SK-N-SH (cell line): ENCODE results near the gene LMO7. TPM values are rescaled to one million over a fixed set of nuclear protein-coding genes. Genes with fewer than 3 reads are reported as not detected.

ENCODE experiments used
- CTCF ChIA-PET: fragments of 300-600, 350-600 bp; formaldehyde crosslinking; extraction: SDS; loops from one replicate; lab custom pipeline; 2021; lab: Yijun Ruan, JAX
- POLR2A ChIA-PET: fragments of 350-600 bp; sonication (Branson Sonifier 250); formaldehyde crosslinking; extraction: SDS; loops from one replicate; lab custom pipeline; 2020; ENCODE audit warnings: antibody characterized with exemption, inconsistent platforms; lab: Yijun Ruan, JAX
- DNase-seq: peaks from one replicate; pipeline ENCODE4 v3.0.0; 2012
- H2AFZ ChIP-seq: fragments of 200-600 bp; sonication (generic); 2 replicates; pipeline ENCODE4 v1.8.1; 2016; ENCODE audit warnings: antibody characterized with exemption, mild to moderate bottlenecking, low read depth
- H3F3A ChIP-seq: fragments of 200-600 bp; sonication (generic); replicated peaks from 2 replicates; pipeline ENCODE3; 2016; ENCODE audit warnings: antibody characterized with exemption, mild to moderate bottlenecking; ENCODE audit not compliant: insufficient read depth
- H3K27ac ChIP-seq, 2 experiments: fragments of 200-500 bp in 1 of 2; fragments of 200-600 bp in 1 of 2; sonication (Bioruptor generic) in 1 of 2; sonication (generic), shearing (Covaris generic) in 1 of 2; 2 replicates each; pipeline versions ENCODE4 v1.5.1 to v1.6.1; 2014 to 2016; ENCODE audit warnings: low read depth in 2 of 2, inconsistent platforms in 1 of 2, low read length in 1 of 2, mild to moderate bottlenecking in 1 of 2, mixed read lengths in 1 of 2
- H3K27me3 ChIP-seq: fragments of 200-600 bp; sonication (generic), shearing (Covaris generic); 2 replicates; pipeline ENCODE4 v1.6.1; 2016; ENCODE audit warnings: mixed run types; ENCODE audit not compliant: insufficient read depth
- H3K36me3 ChIP-seq, 2 experiments: fragments of 200-500 bp in 1 of 2; fragments of 200-600 bp in 1 of 2; sonication (Bioruptor generic) in 1 of 2; sonication (generic) in 1 of 2; replicated peaks in 1 of 2; 2 replicates each; pipeline versions ENCODE3 to v1.5.1; 2014 to 2016; ENCODE audit warnings: low read length in 1 of 2, mild to moderate bottlenecking in 1 of 2; ENCODE audit not compliant: insufficient read depth in 2 of 2, control insufficient read depth in 1 of 2
- H3K4me1 ChIP-seq, 2 experiments: fragments of 200-500 bp in 1 of 2; fragments of 200-600 bp in 1 of 2; sonication (Bioruptor generic) in 1 of 2; sonication (generic), shearing (Covaris generic) in 1 of 2; 2 replicates each; pipeline versions ENCODE4 v1.5.1 to v1.6.1; 2014 to 2016; ENCODE audit warnings: low read depth in 1 of 2, low read length in 1 of 2, mixed run types in 1 of 2; ENCODE audit not compliant: insufficient read depth in 2 of 2, control insufficient read depth in 1 of 2
- H3K4me2 ChIP-seq: fragments of 200-600 bp; sonication (generic), shearing (Covaris generic); 2 replicates; pipeline ENCODE4 v1.6.1; 2017; ENCODE audit warnings: mixed run types
- H3K4me3 ChIP-seq, 2 experiments: fragments of 200-500 bp in 1 of 2; fragments of 200-600 bp in 1 of 2; sonication (Bioruptor generic) in 1 of 2; sonication (generic), shearing (Covaris generic) in 1 of 2; 2 replicates each; pipeline versions ENCODE4 v1.5.1 to v1.8.1; 2014 to 2016; ENCODE audit warnings: low read depth in 2 of 2, inconsistent platforms in 1 of 2, low read length in 1 of 2, mild to moderate bottlenecking in 1 of 2, mixed read lengths in 1 of 2, moderate library complexity in 1 of 2
- H3K79me2 ChIP-seq: fragments of 200-600 bp; sonication (generic); 2 replicates; pipeline ENCODE4 v1.8.1; 2017; ENCODE audit warnings: mild to moderate bottlenecking; ENCODE audit not compliant: insufficient read depth
- H3K9ac ChIP-seq: fragments of 200-600 bp; sonication (generic); 2 replicates; pipeline ENCODE4 v1.6.1; 2017; ENCODE audit warnings: mixed run types
- H3K9me2 ChIP-seq: fragments of 200-600 bp; sonication (generic); 2 replicates; pipeline ENCODE4 v1.6.1; 2017; ENCODE audit warnings: mixed run types
- H3K9me3 ChIP-seq: fragments of 200-600 bp; sonication (generic); 2 replicates; pipeline ENCODE4 v1.6.1; 2017; ENCODE audit warnings: mixed run types, mild to moderate bottlenecking, moderate library complexity
- H4K20me1 ChIP-seq: fragments of 200-600 bp; sonication (generic); 2 replicates; pipeline ENCODE4 v1.6.1; 2017; ENCODE audit warnings: mild to moderate bottlenecking, mixed run types; ENCODE audit not compliant: insufficient read depth
- CHD2 ChIP-seq: fragments of 150-350 bp; IDR thresholded peaks from 2 replicates; pipeline ENCODE4 v1.6.1; 2018; ENCODE audit warnings: low read length; ENCODE audit not compliant: partially characterized antibody
- ELF1 ChIP-seq: IDR thresholded peaks from 2 replicates; pipeline ENCODE4 v1.4.0; 2012
- FOXJ3 ChIP-seq: sonication (generic); formaldehyde crosslinking; IDR thresholded peaks from 2 replicates; pipeline ENCODE4 v1.5.1; 2020; ENCODE audit warnings: mild to moderate bottlenecking, missing genetic modification reagents
- GABPA ChIP-seq: IDR thresholded peaks from 2 replicates; pipeline ENCODE4 v1.4.0; 2012; ENCODE audit warnings: low read depth, mild to moderate bottlenecking
- GATA2 ChIP-seq: sonication (generic); formaldehyde crosslinking; IDR thresholded peaks from 2 replicates; pipeline ENCODE4 v1.5.0; 2020; ENCODE audit warnings: mild to moderate bottlenecking, missing genetic modification reagents
- JUND ChIP-seq: IDR thresholded peaks from 2 replicates; pipeline ENCODE4 v1.4.0; 2012
- MEF2A ChIP-seq: IDR thresholded peaks from 2 replicates; pipeline ENCODE4 v1.4.0; 2012; ENCODE audit warnings: low read depth, borderline replicate concordance
- MXI1 ChIP-seq: IDR thresholded peaks from 2 replicates; pipeline ENCODE4 v1.6.1; 2012; ENCODE audit warnings: mild to moderate bottlenecking, low read depth, low read length, improper control_type of control experiment
- POLR2AphosphoS5 ChIP-seq: IDR thresholded peaks from 2 replicates; pipeline ENCODE4 v1.6.1; 2012; ENCODE audit warnings: low read depth, low read length
- RAD21 ChIP-seq: IDR thresholded peaks from 2 replicates; pipeline ENCODE4 v1.6.1; 2012; ENCODE audit warnings: mild to moderate bottlenecking, low read length
- RCOR1 ChIP-seq: fragments of 150-350 bp; IDR thresholded peaks from 2 replicates; pipeline ENCODE4 v1.6.1; 2017; ENCODE audit warnings: antibody characterized with exemption, low read length
- RFX5 ChIP-seq: IDR thresholded peaks from 2 replicates; pipeline ENCODE4 v1.6.1; 2012; ENCODE audit warnings: mild to moderate bottlenecking, improper control_type of control experiment, low read length
- RXRA ChIP-seq: IDR thresholded peaks from 2 replicates; pipeline ENCODE4 v1.4.0; 2012; ENCODE audit warnings: low read depth, mild to moderate bottlenecking, borderline replicate concordance
- SIN3A ChIP-seq: IDR thresholded peaks from 2 replicates; pipeline ENCODE4 v1.6.1; 2012; ENCODE audit warnings: low read depth, mild to moderate bottlenecking, low read length, moderate library complexity, borderline replicate concordance
- TAF1 ChIP-seq: IDR thresholded peaks from 2 replicates; pipeline ENCODE4 v1.6.1; 2012; ENCODE audit warnings: low read depth, mild to moderate bottlenecking, low read length, moderate library complexity, borderline replicate concordance
- TCF12 ChIP-seq: IDR thresholded peaks from 2 replicates; pipeline ENCODE4 v1.4.0; 2012
- TEAD4 ChIP-seq: IDR thresholded peaks from 2 replicates; pipeline ENCODE4 v1.4.0; 2012; ENCODE audit warnings: mild to moderate bottlenecking, borderline replicate concordance; ENCODE audit not compliant: insufficient read depth
- WGBS: methylation state at CpG from one replicate; pipeline ENCODE4 v1.1.6; 2017; ENCODE audit warnings: low lambda C conversion rate; 5-methylcytosine and 5-hydroxymethylcytosine counted together
- polyA plus RNA-seq, 3 experiments: library from polyadenylated mRNA; depleted of rRNA; stranded (reverse); fragments of >200 nt; gene quantifications; 2 replicates each; pipeline ENCODE4 v1.2.3, GENCODE V29; 2012
- TF ChIP-seq, protein P1 (sequence below): fragments of 150-350 bp; IDR thresholded peaks from 2 replicates; pipeline ENCODE4 v1.6.1; 2017; ENCODE audit warnings: antibody characterized with exemption, low read length, low read depth, borderline replicate concordance
- TF ChIP-seq, protein P2 (sequence below): IDR thresholded peaks from 2 replicates; pipeline ENCODE4 v1.4.0; 2012; ENCODE audit warnings: low read depth
- TF ChIP-seq, protein P3 (sequence below): IDR thresholded peaks from 2 replicates; pipeline ENCODE4 v1.4.0; 2012; ENCODE audit warnings: low read depth, borderline replicate concordance
- TF ChIP-seq, protein P4 (sequence below): IDR thresholded peaks from 2 replicates; pipeline ENCODE4; 2012
- TF ChIP-seq, protein P5 (sequence below): fragments of 200-600 bp; sonication (generic); IDR thresholded peaks from 2 replicates; pipeline ENCODE4 v1.6.1; 2017; ENCODE audit warnings: antibody characterized with exemption, mild to moderate bottlenecking, moderate library complexity
- TF ChIP-seq, protein P6 (sequence below): IDR thresholded peaks from 2 replicates; pipeline ENCODE4 v1.4.0; 2012; ENCODE audit warnings: low read depth, borderline replicate concordance

Gene LMO7
- polyA plus RNA-seq, 1 of the 3 experiments (the other 2 are of a cell fraction) = 83.6 TPM

DNA sequence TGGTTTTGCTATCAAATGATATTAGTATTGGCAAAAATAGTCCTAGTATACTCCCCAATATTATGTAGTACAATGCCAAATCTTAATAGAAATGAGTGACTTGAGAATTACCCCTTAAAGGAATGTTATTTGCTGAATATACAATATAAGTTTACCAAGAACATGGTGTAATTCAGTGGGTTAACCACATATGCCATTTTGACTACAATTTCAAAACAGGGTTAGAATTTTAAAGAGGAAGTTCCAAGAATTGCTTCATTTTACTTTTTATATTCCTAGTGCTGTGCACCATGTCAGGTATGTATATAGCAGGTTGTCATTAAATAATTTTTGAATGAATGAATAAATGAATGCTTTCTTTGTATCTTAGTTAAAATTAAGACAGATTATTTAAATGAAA lies 66.3 kb downstream of the LMO7 start (continued):
- TF ChIP-seq, protein P1, sequence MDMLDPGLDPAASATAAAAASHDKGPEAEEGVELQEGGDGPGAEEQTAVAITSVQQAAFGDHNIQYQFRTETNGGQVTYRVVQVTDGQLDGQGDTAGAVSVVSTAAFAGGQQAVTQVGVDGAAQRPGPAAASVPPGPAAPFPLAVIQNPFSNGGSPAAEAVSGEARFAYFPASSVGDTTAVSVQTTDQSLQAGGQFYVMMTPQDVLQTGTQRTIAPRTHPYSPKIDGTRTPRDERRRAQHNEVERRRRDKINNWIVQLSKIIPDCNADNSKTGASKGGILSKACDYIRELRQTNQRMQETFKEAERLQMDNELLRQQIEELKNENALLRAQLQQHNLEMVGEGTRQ = no peak
- TF ChIP-seq RCOR1 (no peak), JUND (no peak), RXRA (no peak), TCF12 (no peak), RAD21 (no peak), MEF2A (no peak)
- TF ChIP-seq, all 33 proteins: peak for 0

DNA sequence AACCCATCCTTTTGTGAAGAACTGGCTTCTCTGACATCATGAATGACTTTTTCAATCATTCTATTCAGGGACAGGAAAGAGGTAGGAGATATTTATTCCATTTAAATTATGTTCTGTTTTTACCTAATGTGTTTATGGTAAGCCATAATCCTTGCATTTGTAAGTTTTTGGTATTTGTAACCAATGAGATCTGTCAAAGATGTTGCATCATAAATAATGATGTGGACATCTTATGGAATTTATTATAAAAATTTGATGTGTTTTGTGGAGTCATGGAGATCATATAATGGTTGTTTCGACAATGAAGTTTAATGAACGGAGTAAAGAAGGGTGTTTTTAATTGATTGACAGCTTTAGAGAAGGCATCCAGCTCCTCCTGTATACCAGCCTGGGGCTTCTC lies 67.6 kb downstream of the LMO7 start:
- peaks cover 95% of the 10 kb centered on the region for H4K20me1 ChIP-seq
- peak overlapping the region; percentile 44; the same call in 1 of the 2 replicates for H3K4me2 ChIP-seq

More for the DNA sequence above, 67.6 kb downstream of the LMO7 start:
- 92% methylated on average over 2 of the region's 2 CpGs for WGBS
- peak overlapping the region in 1 of 2 experiments; percentile 60; a peak in 2 of 4 replicates for H3K27ac ChIP-seq
- H3K4me3 ChIP-seq = no peak overlapping the region
- H2AFZ ChIP-seq = no peak overlapping the region
- ChIA-PET POLR2A (no interaction called here), CTCF (interaction anchor here (0.6 to 2.0 kb wide), 6 partner anchors 8 to 167 kb away, joined by 3 to 21 read pairs (median 4); no protein-coding TSS in a partner anchor)
- H3K9ac ChIP-seq = no peak overlapping the region
- H3K36me3 ChIP-seq = peaks cover 3 to 65% of the 10 kb centered on the region in 2 experiments
- no peaks in the 10 kb centered on the region for H3K9me2 ChIP-seq
- no peaks in the 10 kb centered on the region for H3K9me3 ChIP-seq
- H3K27me3 ChIP-seq = no peaks in the 10 kb centered on the region
- peaks cover 0 to 20% of the 10 kb centered on the region in 2 experiments; a peak in 2 of 4 replicates for H3K4me1 ChIP-seq
- peaks cover 62% of the 10 kb centered on the region for H3F3A ChIP-seq
- no peak for TF ChIP-seq RXRA
- no peak for TF ChIP-seq GATA2
- no peak for TF ChIP-seq CHD2
- TF ChIP-seq, protein P1 = no peak
- no peak for TF ChIP-seq RCOR1
- TF ChIP-seq GABPA = no peak
- TF ChIP-seq, protein P2, sequence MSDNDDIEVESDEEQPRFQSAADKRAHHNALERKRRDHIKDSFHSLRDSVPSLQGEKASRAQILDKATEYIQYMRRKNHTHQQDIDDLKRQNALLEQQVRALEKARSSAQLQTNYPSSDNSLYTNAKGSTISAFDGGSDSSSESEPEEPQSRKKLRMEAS = no peak
- no peak for TF ChIP-seq POLR2AphosphoS5
- TF ChIP-seq SIN3A = no peak
- TF ChIP-seq, protein P3, sequence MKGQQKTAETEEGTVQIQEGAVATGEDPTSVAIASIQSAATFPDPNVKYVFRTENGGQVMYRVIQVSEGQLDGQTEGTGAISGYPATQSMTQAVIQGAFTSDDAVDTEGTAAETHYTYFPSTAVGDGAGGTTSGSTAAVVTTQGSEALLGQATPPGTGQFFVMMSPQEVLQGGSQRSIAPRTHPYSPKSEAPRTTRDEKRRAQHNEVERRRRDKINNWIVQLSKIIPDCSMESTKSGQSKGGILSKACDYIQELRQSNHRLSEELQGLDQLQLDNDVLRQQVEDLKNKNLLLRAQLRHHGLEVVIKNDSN = no peak
- no peak for TF ChIP-seq FOXJ3
- no peak for TF ChIP-seq TCF12
- TF ChIP-seq RFX5 = no peak
- TF ChIP-seq, protein P4, sequence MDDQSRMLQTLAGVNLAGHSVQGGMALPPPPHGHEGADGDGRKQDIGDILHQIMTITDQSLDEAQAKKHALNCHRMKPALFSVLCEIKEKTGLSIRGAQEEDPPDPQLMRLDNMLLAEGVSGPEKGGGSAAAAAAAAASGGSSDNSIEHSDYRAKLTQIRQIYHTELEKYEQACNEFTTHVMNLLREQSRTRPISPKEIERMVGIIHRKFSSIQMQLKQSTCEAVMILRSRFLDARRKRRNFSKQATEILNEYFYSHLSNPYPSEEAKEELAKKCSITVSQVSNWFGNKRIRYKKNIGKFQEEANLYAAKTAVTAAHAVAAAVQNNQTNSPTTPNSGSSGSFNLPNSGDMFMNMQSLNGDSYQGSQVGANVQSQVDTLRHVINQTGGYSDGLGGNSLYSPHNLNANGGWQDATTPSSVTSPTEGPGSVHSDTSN = no peak
- TF ChIP-seq, protein P5, sequence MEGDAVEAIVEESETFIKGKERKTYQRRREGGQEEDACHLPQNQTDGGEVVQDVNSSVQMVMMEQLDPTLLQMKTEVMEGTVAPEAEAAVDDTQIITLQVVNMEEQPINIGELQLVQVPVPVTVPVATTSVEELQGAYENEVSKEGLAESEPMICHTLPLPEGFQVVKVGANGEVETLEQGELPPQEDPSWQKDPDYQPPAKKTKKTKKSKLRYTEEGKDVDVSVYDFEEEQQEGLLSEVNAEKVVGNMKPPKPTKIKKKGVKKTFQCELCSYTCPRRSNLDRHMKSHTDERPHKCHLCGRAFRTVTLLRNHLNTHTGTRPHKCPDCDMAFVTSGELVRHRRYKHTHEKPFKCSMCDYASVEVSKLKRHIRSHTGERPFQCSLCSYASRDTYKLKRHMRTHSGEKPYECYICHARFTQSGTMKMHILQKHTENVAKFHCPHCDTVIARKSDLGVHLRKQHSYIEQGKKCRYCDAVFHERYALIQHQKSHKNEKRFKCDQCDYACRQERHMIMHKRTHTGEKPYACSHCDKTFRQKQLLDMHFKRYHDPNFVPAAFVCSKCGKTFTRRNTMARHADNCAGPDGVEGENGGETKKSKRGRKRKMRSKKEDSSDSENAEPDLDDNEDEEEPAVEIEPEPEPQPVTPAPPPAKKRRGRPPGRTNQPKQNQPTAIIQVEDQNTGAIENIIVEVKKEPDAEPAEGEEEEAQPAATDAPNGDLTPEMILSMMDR = no peak
- no peak for TF ChIP-seq TEAD4
- TF ChIP-seq, protein P6, sequence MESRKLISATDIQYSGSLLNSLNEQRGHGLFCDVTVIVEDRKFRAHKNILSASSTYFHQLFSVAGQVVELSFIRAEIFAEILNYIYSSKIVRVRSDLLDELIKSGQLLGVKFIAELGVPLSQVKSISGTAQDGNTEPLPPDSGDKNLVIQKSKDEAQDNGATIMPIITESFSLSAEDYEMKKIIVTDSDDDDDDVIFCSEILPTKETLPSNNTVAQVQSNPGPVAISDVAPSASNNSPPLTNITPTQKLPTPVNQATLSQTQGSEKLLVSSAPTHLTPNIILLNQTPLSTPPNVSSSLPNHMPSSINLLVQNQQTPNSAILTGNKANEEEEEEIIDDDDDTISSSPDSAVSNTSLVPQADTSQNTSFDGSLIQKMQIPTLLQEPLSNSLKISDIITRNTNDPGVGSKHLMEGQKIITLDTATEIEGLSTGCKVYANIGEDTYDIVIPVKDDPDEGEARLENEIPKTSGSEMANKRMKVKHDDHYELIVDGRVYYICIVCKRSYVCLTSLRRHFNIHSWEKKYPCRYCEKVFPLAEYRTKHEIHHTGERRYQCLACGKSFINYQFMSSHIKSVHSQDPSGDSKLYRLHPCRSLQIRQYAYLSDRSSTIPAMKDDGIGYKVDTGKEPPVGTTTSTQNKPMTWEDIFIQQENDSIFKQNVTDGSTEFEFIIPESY = no peak
- TF ChIP-seq TAF1 = no peak
- TF ChIP-seq ELF1 = no peak
- TF ChIP-seq MXI1 = no peak
- peaks cover 100% of the 10 kb centered on the region for H3K79me2 ChIP-seq
- no peak for DNase-seq
